AG09309 (cell line): ENCODE data around the gene AGAP1.

Source experiments
- DNase-seq: peaks from one replicate; pipeline ENCODE4 v3.0.0-alpha.2; 2010; ENCODE audit warnings: low read depth
- H3K4me3 ChIP-seq: 2 replicates; pipeline ENCODE4 v1.5.1; 2011; ENCODE audit warnings: mild to moderate bottlenecking, low read depth, low read length, moderate library complexity; ENCODE audit not compliant: control insufficient read depth
- TF ChIP-seq, protein P1 (sequence below): IDR thresholded peaks from 2 replicates; pipeline ENCODE4 v1.5.1; 2011; ENCODE audit warnings: mild to moderate bottlenecking, low read depth, low read length, inconsistent platforms; ENCODE audit not compliant: insufficient read depth, control insufficient read depth; ENCODE audit errors: missing control alignments

The AGAP1 gene

DNA sequence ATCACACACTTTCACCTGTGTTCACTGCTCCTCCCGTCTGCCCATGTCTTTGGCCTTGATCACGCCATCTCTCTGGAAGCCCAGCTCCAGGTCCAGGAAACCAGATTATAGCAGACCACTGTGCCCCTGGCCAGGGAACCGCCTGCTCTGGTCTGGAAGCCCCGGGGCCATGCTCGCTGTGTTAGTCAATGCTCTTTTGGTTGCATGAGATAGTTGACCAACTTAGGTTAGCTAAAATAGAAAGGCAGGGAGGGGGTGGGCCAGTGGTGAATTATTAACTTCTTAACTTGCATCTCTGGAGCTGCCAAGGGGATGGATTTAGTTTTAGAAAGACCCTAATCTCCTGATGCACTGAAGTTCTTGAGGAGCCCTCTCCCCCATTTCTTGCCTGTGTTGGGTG lies 232.7 kb downstream of the AGAP1 start:
- H3K4me3 ChIP-seq, result no peak overlapping the region
- TF ChIP-seq, protein P1, sequence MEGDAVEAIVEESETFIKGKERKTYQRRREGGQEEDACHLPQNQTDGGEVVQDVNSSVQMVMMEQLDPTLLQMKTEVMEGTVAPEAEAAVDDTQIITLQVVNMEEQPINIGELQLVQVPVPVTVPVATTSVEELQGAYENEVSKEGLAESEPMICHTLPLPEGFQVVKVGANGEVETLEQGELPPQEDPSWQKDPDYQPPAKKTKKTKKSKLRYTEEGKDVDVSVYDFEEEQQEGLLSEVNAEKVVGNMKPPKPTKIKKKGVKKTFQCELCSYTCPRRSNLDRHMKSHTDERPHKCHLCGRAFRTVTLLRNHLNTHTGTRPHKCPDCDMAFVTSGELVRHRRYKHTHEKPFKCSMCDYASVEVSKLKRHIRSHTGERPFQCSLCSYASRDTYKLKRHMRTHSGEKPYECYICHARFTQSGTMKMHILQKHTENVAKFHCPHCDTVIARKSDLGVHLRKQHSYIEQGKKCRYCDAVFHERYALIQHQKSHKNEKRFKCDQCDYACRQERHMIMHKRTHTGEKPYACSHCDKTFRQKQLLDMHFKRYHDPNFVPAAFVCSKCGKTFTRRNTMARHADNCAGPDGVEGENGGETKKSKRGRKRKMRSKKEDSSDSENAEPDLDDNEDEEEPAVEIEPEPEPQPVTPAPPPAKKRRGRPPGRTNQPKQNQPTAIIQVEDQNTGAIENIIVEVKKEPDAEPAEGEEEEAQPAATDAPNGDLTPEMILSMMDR, result no peak

GRCh38 chr2:235727174-235727573 lies 233.3 kb downstream of the AGAP1 start:
- H3K4me3 ChIP-seq, result no peak overlapping the region
- TF ChIP-seq, protein P1, result no peak
- no peak for DNase-seq

More for the DNA sequence above, 232.7 kb downstream of the AGAP1 start:
- no peak for DNase-seq

DNA sequence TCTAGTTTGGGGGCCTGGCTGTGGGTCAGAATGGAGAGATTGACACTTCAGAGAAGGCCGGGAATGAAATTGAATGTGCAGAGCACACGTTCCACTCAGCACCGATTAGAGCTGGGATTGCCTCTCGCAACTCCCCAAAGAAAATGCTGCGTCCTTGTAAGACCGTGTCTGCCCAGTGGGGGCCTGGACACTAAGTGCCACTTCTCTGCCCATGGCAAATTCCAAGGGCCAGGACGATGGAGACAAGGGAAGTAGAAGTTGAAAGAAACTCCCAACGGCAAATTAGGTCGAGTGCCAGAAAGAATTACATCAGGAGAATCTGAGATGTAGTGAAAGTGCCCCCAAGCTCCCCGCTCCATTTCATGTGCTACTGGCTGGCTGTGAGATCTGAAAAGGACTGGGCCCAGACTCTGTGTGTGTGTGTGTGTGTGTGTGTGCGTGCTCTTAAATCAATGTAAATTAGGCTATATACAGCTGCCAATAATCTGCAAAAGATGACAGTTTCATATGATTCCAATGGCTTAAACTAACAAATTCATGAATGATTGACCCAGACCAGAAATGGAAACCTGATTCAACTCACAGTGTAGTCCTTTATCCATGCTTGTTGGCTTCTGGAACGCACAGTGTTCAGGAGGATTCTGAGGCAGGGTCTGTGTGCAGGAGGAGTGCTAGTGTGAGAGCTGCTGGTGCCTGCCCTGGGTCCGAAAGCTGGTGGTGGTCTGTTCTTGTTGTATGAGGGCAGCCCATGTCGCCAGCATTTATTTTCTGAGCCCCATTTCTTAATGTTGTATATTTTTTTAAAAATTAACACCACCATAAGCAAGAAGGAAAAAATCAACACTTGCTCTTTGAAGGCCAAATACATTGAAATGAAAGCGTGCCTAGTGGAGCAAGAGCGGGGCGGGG lies 234.3 kb downstream of the AGAP1 start:
- TF ChIP-seq, protein P1, result no peak
- H3K4me3 ChIP-seq, result no peak overlapping the region
- no peak for DNase-seq

DNA sequence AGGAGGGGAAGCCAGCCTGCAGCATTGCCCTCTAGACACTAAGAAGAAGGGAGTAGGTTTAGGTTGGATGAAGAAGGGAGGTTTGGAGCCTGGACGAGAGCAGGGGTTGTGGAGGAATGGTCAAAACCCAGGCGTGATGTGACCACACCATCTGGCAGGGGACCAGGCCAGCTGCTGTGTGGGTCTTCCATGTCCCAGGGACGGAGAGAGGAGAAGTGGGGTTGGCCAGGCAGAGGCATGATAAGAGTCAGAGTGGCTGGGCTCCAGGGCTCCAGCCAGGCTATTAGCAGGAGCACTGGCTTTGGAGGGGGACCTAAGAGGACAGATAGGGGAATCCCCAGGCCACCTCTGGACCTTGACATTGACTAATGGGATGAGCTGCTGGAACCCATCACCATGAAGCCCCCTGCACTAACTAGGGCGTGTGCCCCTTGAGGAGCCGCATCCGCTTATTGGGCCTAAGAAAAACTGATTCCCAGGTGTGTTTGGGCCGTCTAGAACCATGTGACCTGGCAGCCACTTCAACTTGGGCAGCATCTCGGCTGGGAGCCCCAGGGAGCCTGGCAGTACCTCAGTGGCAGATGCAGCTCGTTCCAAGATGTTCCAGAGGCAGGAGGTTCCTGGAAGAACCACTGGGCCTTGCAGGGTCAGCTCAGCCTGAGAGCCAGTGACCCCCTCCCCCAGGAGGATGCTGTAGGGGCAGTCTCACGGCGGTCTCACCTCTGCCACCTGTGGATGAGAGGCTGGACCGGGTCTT lies 235.1 kb downstream of the AGAP1 start:
- H3K4me3 ChIP-seq, result no peak overlapping the region
- TF ChIP-seq, protein P1, result no peak
- DNase-seq, result no peak

GRCh38 chr2:235729557-235729947 lies 235.7 kb downstream of the AGAP1 start:
- H3K4me3 ChIP-seq, result no peak overlapping the region
- TF ChIP-seq, protein P1, result no peak
- no peak for DNase-seq

DNA sequence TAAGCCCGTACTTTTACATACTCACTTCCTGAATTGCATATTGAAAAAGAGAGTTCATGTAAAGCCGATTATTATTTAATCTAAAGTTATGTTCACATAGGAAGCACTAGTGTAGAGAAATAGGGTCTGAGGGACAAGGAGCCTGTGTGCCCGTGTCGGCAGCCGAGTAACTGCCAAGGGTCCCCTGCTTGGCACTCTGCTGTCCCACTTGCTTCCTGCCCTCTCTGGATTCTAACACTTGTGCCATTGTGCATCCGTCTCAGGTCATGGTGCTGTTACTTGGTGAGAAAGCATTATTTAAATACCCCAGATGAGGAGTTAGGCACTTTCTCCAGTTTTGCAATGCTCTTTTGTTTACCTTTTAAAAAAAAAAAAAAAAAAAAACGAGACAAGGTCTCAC lies 236.3 kb downstream of the AGAP1 start:
- TF ChIP-seq, protein P1, result no peak
- no peak for DNase-seq
- H3K4me3 ChIP-seq, result no peak overlapping the region
